Renal cortical epithelial cell (primary cell): ENCODE measurements around the gene PON1. TPM values are rescaled to one million over a fixed set of nuclear protein-coding genes. Genes with fewer than 3 reads are reported as not detected.

Experiments used
- DNase-seq: peaks from one replicate; pipeline ENCODE4 v3.0.0-alpha.2; 2011; ENCODE audit warnings: low read depth
- total RNA-seq: library from RNA; depleted of rRNA; stranded (reverse); fragments of >200 nt; gene quantifications from 2 replicates; pipeline ENCODE4 v1.2.3, GENCODE V29; 2014

The PON1 gene
- total RNA-seq, 1 donor from 2014 or later, result not detected

- DNase-seq, result no peak
Observed at GRCh38 chr7:95253986-95254385, 70.3 kb downstream of the PON1 start.

- DNase-seq, result no peak
Observed at GRCh38 chr7:95251966-95252365, 72.4 kb downstream of the PON1 start.

GRCh38 chr7:95250571-95250970 is 73.8 kb downstream of the PON1 start:
- no peak for DNase-seq

Other genes with a start within 250 kb of the PON1 start
- gene PON3, start 71.8 kb upstream of the PON1 start, total RNA-seq, result 0.05 TPM in 1 of 2 replicates, not detected in the other
- gene PON2, start 110.5 kb upstream of the PON1 start, total RNA-seq, result 172 and 250 TPM in 2 replicates
- gene ASB4, start 161.4 kb upstream of the PON1 start, total RNA-seq, result not detected in 2 replicates